ENCODE measurements around the gene TRAPPC2.

The TRAPPC2 gene

DNA sequence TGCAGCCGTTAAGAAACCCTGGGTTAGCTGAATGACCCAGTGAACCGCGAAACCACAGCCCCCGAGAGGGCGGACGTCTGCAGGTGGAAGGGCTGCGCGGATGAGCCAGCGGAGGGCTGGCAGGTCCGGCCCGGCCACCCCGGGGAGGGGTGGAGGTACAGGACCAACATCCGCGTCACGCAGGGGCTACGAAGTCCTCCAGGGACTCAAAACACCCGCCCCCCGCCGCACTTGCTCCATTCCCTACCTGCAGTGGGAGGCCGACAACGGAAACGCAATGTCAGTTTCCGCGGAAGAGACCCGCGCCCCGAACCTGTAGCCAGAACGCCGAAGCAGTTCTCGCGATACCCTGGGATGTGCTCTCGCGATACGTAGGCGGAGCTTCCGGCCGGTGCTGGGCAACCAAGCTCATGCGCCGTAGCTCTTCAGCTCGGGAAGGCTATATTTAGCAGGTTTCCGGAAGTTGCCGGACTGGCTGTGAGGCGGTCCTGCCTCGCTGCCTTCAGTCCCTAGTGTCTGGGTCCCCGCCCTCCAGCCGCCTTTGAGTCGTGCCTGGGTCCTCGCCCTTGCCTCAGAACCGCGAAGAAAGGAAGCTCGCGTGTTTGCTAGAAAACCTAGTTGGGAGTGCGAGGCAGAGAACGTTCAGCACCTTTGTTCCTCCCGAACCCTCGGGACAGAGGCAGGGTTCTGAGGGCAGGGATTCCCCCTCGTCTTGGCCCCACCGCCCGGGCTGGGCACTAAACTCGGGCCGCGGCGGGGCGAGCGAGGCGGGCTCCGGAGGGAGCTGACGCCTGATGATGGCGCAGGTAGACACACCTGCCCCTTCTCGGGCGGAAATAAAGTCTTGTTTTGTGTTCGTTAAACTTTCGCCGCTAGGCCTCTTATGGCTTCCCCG is at the start of gene TRAPPC2, which contains the start of gene OFD1:
TRAPPC2 (minus strand) TSS at position 343 of the 895 bp plus-strand sequence. CDS start 14,657 bp downstream, outside the sequence.
OFD1 (plus strand) TSS at position 471 of the 895 bp plus-strand sequence; CDS start at position 795, 324 bp downstream.
- peak; percentile 98 for DNase-seq (ENCODE audit: low read depth, low spot score)

GRCh38 chrX:13780868-13781427 is 46.5 kb upstream of the TRAPPC2 start:
- no peak for DNase-seq (ENCODE audit: low read depth, low spot score)

- DNase-seq (ENCODE audit: low read depth, low spot score) = peak; percentile 26
Measured at GRCh38 chrX:13778916-13779315, 44.5 kb upstream of the TRAPPC2 start.

DNA sequence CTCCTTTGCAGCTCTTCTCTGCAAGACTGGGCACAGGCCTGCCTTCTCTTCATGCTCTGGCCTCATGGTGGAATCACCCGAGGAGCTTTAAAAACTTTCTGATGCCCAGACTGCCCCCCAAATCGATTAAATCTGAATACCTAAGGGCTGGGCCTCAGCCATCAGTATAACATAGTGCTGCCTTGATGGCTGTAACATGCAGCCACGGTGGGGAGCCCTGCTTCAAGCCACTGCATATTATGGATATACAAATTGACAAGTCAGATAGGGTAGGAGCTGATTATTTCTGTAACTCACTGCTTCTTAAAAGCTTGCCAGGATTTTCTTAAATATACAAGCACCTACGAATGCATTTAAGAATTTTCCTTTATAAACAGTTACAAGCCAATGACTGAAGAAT is 42.0 kb upstream of the TRAPPC2 start:
- DNase-seq (ENCODE audit: low read depth, low spot score) = no peak

GRCh38 chrX:13775837-13776236 is 41.4 kb upstream of the TRAPPC2 start:
- no peak for DNase-seq (ENCODE audit: low read depth, low spot score)

DNA sequence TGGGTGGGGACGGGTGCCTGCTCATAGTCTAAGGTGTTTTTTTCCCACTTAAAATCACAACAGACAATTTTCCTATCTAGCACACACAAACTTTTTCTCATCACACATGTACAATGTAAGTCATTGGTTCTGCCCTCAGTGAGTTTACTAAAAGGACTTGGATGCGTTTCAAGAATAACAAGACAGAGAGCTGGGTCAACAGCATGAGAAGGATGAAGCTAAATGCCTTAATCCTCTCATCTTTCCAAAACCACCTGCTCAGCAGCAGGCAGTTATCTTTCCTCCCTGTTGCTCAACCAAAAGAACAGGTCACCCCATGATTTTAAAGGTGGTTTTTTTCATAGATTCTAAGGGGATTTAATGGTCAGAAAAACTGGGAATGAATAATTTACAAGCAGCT is 40.3 kb upstream of the TRAPPC2 start:
- no peak for DNase-seq (ENCODE audit: low read depth, low spot score)

DNA sequence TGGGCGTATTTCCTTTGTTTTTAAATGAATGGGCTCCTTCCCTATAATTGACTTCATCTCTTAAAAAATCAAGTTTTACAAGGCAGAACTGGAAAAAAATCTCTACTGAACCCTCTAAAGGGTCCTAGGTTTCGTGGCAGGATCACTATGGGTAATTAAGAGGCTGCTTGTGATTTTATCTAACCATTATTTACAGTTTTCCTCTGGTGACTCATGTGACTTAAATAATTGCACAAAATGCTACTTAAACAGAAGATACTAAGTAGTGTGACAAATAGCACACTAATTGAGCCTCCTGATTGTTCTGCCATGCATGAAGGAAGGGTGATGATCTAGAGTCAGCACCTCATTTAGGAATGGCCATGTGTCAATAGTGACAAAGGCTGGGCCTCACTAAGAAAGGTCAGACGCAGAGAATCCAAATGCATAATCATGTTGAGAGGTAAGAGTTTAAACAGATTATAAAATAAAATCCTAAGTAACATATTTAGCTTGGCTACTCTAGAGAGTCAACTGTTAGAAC is 35.7 kb upstream of the TRAPPC2 start:
- DNase-seq (ENCODE audit: low read depth, low spot score) = no peak

GRCh38 chrX:13768939-13769338 is 34.5 kb upstream of the TRAPPC2 start:
- no peak for DNase-seq (ENCODE audit: low read depth, low spot score)

GRCh38 chrX:13764765-13765164 is 30.3 kb upstream of the TRAPPC2 start:
- peak; percentile 51 for DNase-seq (ENCODE audit: low read depth, low spot score)

DNA sequence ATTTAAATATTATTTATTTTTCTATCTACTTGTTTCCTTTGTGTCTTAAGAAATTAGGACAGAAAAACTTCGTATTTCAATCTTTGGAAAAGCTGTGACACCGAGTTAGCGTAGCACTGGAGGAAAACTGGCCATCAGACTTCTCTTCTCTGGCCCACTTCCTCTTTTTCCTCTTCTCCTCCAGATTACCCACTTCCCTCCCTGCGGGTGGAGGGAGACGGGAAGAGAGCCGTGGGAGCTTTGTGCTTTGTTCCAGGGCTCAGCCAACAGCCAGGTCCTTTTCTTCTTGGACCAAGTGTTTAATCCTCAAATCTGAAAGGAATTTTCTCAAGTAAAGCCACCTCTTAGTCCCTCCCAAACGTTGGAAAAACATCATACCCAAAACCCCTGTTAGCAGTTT is 29.9 kb upstream of the TRAPPC2 start:
- DNase-seq (ENCODE audit: low read depth, low spot score) = peak; percentile 6

- DNase-seq (ENCODE audit: low read depth, low spot score) = peak; percentile 4
Measured at GRCh38 chrX:13763489-13763888, 29.1 kb upstream of the TRAPPC2 start.

DNA sequence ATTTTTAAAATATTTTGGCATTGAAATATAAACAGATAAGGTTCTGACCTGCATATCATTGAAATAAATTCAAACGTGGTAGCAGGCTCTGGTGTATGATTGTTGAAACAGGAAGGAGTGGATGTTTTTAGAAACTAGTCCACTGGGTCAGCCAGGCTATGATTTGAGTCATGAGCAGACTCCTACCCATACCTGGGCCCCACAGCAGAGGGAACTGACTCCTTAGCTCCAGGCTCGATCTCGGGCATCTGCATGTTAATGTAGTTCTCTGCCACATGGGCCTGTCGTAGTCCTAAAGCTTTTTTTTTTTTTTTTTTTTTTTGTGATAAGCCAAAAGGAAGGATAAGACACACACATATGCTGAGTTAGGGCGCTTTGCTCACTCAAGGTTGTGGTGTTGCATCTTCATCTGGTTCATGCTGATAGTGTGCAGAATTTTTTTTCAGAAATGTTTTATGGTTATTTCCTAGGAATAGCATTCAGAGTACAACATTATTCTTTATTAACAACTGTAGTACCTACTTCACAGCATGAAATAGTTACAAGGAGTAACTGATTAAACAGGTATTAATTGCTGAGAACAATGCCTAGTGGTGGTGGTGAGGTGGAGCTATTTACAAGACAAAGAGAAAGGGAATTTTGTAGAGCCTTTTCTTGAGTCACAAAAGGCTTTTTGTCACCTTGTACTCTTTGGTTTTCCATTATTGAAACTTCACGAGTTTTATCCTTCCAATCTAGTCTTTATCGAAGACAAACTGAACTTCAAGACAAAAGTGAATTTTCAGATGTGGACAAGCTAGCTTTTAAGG is 27.4 kb upstream of the TRAPPC2 start:
- no peak for DNase-seq (ENCODE audit: low read depth, low spot score)

DNA sequence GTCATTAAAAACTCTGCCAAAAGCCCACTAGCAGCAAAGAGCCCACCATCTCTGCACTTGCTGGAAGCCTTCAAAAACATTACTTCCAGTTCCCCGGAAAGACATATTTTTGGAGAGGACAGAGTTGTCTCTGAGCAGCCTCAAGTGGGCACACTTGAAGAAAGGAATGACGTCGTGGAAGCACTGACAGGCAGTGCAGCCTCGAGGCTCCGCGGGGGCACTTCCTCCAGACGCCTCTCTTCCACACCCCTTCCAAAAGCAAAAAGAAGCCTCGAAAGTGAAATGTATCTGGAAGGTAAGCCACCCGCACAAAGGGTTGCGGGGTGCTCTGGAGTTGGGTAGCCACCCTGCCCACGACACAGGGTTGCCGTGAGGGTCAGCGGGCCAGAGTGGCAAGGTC is 26.0 kb upstream of the TRAPPC2 start:
- no peak for DNase-seq (ENCODE audit: low read depth, low spot score)

DNA sequence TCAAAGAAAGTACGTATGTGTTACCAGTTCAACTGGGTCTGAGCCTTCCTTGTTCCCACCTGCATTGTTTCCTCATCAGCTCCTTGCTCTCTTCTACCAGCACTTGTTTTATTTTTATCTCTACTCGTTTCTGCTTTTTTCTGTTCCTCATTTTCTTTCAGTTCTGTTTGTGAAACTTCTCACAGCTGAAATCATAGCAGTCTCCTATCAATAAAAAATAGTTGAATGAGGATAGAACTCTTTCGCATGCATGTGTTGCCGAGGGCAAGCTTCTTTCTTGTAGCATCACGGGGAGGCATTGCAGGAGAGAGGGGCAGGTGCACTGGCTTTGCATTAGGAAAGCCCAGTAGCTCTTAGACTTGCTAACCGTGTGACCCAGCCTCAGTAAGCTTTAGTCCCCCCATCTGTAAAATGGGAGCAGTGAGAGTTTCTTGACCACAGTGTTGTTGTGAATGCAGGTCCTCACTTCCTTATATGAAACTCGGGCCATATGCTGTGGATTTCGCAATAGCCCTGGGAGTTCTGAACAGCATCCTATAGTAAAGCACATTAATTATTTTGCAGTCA is 24.8 kb upstream of the TRAPPC2 start:
- DNase-seq (ENCODE audit: low read depth, low spot score) = no peak

DNA sequence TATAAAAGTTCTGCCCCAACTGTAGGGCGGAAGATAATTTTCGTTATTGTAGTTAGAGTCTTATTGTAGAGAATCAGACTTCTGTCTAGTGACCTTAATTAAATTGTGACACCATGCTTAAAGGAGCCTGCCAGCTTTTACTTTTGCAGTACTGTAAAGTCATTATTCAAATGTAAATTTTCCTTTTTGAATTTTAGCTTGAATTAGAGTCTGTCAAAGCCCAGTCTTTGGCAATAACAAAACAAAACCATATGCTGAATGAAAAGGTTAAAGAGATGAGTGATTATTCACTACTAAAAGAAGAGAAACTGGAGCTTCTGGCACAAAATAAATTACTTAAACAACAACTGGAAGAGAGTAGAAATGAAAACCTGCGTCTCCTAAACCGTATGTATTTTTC is 22.0 kb upstream of the TRAPPC2 start:
- DNase-seq (ENCODE audit: low read depth, low spot score) = no peak

DNA sequence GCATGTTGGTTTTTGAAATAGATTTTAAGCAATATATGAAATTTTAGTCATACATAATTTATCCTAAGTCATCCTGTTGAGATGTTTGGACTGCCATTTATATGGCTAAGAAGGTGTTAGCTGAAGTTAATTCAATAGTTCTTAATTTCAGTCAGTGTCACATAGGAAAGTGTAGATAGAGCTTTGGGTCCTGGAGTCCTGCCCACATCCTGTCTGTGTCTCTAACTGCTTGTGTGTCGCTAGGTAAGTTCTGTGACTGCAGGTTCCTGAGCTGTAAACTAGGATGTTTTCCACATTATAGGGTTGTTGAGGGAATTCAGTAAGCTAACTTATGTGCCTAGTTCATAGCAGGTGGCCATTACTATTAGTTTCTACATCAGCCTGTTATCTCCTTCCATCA is 20.8 kb upstream of the TRAPPC2 start:
- no peak for DNase-seq (ENCODE audit: low read depth, low spot score)

DNA sequence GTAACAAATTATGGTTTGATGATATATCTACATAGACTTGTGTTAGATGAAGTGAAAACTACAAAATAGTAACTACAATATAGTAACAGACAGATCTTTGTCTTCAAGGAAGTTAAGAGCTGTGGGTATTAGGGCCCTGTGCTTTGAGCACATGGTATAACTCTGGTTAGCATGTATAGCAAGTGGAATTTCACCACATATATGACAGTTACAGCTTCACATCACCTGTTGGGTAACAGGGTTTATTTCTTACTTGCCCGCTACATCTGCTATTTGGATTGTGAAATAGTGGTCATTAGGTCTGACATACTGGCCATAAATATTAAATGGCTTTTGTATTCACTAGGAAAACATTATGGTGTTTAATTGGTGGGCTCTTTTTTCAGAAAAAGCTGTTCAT is 20.3 kb upstream of the TRAPPC2 start:
- DNase-seq (ENCODE audit: low read depth, low spot score) = no peak

GRCh38 chrX:13752646-13753045 is 18.2 kb upstream of the TRAPPC2 start:
- no peak for DNase-seq (ENCODE audit: low read depth, low spot score)

GRCh38 chrX:13752141-13752540 is 17.7 kb upstream of the TRAPPC2 start:
- DNase-seq (ENCODE audit: low read depth, low spot score) = no peak

DNA sequence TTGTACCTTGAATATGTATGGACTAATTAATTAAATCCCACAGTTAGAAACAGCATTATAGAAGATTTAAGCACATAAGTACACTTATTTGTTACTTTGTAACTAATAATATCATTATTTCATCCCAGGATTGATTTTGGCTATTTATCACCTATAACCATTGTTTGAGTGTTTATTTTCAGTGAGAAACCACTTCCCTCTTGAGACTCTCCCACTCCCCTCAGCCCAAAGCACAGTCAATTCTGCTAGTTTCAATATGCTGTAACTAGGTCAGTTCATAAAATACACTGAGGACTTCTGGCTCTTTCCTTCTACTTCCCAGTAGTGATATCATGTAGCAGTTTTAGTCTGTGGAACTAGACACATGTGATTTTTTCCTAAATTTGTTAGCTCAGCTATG is 16.4 kb upstream of the TRAPPC2 start:
- DNase-seq (ENCODE audit: low read depth, low spot score) = no peak

- DNase-seq (ENCODE audit: low read depth, low spot score) = peak; percentile 54
Measured at GRCh38 chrX:13750204-13750603, 15.8 kb upstream of the TRAPPC2 start.

DNA sequence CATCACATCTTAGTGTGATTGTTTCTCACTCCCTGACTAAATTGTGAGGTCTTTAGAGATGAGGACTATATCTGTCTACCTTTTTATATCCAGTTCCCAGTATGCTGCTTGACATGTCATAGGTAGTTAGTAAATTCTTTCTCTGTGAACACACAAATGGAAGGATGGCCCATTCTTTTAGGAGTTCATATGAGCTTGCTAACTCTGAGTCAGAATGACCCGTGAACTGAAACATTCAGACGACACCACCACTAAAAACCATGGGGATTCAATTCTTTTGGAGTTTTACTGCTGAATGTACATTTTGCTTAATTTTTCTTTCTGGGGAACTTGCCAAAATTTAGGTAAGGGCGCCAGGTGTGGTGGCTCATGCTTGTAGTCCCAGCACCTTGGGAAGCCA is 14.1 kb upstream of the TRAPPC2 start:
- DNase-seq (ENCODE audit: low read depth, low spot score) = no peak
